SK-N-SH treated with all-trans-retinoic acid at 6 μM for 48 hours (cell line): ENCODE measurements around the gene LRMDA.
"Not testable (repeated sequence)": the region's sequence is repeated elsewhere in the genome, so short reads cannot be mapped to it uniquely, and the experiment has no call there.

Experiments
- PATZ1 ChIP-seq: fragments of 250-450 bp; sonication (Bioruptor Pico); IDR thresholded peaks from 2 replicates; pipeline ENCODE4 v1.8.0; 2020; ENCODE audit warnings: mild to moderate bottlenecking, moderate library complexity, borderline replicate concordance
- TF ChIP-seq, protein P1 (sequence below): fragments of 250-450 bp; sonication (Bioruptor Pico); IDR thresholded peaks from 2 replicates; pipeline ENCODE4 v1.5.0; 2020; ENCODE audit warnings: mild to moderate bottlenecking, moderate library complexity

GRCh38 chr10:76148217-76148616, 716.8 kb downstream of the LRMDA start:
- TF ChIP-seq PATZ1 (CRISPR knock-in tag) = not testable (repeated sequence)
- TF ChIP-seq, protein P1, sequence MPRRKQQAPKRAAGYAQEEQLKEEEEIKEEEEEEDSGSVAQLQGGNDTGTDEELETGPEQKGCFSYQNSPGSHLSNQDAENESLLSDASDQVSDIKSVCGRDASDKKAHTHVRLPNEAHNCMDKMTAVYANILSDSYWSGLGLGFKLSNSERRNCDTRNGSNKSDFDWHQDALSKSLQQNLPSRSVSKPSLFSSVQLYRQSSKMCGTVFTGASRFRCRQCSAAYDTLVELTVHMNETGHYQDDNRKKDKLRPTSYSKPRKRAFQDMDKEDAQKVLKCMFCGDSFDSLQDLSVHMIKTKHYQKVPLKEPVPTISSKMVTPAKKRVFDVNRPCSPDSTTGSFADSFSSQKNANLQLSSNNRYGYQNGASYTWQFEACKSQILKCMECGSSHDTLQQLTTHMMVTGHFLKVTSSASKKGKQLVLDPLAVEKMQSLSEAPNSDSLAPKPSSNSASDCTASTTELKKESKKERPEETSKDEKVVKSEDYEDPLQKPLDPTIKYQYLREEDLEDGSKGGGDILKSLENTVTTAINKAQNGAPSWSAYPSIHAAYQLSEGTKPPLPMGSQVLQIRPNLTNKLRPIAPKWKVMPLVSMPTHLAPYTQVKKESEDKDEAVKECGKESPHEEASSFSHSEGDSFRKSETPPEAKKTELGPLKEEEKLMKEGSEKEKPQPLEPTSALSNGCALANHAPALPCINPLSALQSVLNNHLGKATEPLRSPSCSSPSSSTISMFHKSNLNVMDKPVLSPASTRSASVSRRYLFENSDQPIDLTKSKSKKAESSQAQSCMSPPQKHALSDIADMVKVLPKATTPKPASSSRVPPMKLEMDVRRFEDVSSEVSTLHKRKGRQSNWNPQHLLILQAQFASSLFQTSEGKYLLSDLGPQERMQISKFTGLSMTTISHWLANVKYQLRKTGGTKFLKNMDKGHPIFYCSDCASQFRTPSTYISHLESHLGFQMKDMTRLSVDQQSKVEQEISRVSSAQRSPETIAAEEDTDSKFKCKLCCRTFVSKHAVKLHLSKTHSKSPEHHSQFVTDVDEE (CRISPR knock-in tag) = not testable (repeated sequence)
